ENCODE measurements around the gene COL1A1.
A peak's percentile ranks its signal among the peaks of the same experiment; 100 is the strongest.

COL1A1 gene

GRCh38 chr17:50213026-50214022 is 11.9 kb upstream of the COL1A1 start:
- DNase-seq (ENCODE audit: low read depth): peak; percentile 12

- DNase-seq (ENCODE audit: low read depth): no peak
Measured at GRCh38 chr17:50212121-50212843, 10.9 kb upstream of the COL1A1 start.

- DNase-seq (ENCODE audit: low read depth): no peak
Measured at GRCh38 chr17:50211249-50212120, 10.1 kb upstream of the COL1A1 start.

GRCh38 chr17:50210240-50211225 is 9.1 kb upstream of the COL1A1 start:
- no peak for DNase-seq (ENCODE audit: low read depth)

- no peak for DNase-seq (ENCODE audit: low read depth)
Measured at GRCh38 chr17:50209472-50210239, 8.2 kb upstream of the COL1A1 start.

GRCh38 chr17:50209133-50209471 is 7.7 kb upstream of the COL1A1 start:
- no peak for DNase-seq (ENCODE audit: low read depth)

- no peak for DNase-seq (ENCODE audit: low read depth)
Measured at GRCh38 chr17:50208611-50209061, 7.2 kb upstream of the COL1A1 start.

GRCh38 chr17:50207792-50208567 is 6.5 kb upstream of the COL1A1 start:
- DNase-seq (ENCODE audit: low read depth): no peak

GRCh38 chr17:50207315-50207714 is 5.9 kb upstream of the COL1A1 start:
- no peak for DNase-seq (ENCODE audit: low read depth)

- DNase-seq (ENCODE audit: low read depth): no peak
Measured at GRCh38 chr17:50206604-50207293, 5.3 kb upstream of the COL1A1 start.

- DNase-seq (ENCODE audit: low read depth): no peak
Measured at GRCh38 chr17:50205963-50206505, 4.6 kb upstream of the COL1A1 start.

- DNase-seq (ENCODE audit: low read depth): no peak
Measured at GRCh38 chr17:50205111-50205962, 3.9 kb upstream of the COL1A1 start.

GRCh38 chr17:50204431-50204830 is 3.0 kb upstream of the COL1A1 start:
- DNase-seq (ENCODE audit: low read depth): no peak

- no peak for DNase-seq (ENCODE audit: low read depth)
Measured at GRCh38 chr17:50203604-50204345, 2.3 kb upstream of the COL1A1 start.

GRCh38 chr17:50203086-50203485 is 1.7 kb upstream of the COL1A1 start:
- no peak for DNase-seq (ENCODE audit: low read depth)

- peak; percentile 61 for DNase-seq (ENCODE audit: low read depth)
Measured at GRCh38 chr17:50200457-50201275, 765 bp downstream of the COL1A1 start.

All from stimulated activated CD8-positive, alpha-beta memory T cell treated with anti-CD3 and anti-CD28 coated beads, Interleukin-12 subunit alpha, Interleukin-12 subunit beta, amount 100 ng/mL, for 1 hour (primary cell).